ENCODE measurements around the gene PTPRU.

GRCh38 chr1:29245876-29246275, 9.6 kb downstream of the PTPRU start:
- TF ChIP-seq CTCF (conservative IDR thresholded peaks at IDR 0.05; ENCODE audit: low read depth, low read length) (peak; percentile 70), EZH2 (IDR thresholded peaks at IDR 0.05; ENCODE audit: borderline replicate concordance, low read depth, low read length, poor library complexity, severe bottlenecking) (no peak)

Measured in A673 (cell line).